ENCODE results near the gene ST3GAL6.

Gene ST3GAL6

DNA sequence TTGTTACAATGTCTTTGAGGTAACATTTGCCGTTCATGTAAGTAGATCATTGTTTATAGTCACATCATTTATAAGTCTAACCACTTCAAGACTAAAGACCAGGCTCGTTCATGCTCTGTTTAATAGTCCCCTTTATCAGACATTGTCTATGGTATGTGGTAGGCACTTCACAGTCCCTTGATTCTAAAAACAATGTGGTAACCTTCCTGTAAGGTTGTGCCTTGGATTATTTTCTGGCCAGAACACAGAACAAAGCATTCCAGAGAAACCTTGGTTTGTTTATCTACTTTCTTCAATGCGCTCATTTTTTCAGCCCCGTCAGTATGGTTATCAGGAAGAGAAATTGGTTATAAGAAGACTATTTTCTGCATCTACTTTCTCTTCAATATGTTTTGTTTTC is 16.3 kb upstream of the ST3GAL6 start:
- H3K4me3 ChIP-seq (ENCODE audit: low read depth, low read length): no peak overlapping the region
- TF ChIP-seq, protein P1, sequence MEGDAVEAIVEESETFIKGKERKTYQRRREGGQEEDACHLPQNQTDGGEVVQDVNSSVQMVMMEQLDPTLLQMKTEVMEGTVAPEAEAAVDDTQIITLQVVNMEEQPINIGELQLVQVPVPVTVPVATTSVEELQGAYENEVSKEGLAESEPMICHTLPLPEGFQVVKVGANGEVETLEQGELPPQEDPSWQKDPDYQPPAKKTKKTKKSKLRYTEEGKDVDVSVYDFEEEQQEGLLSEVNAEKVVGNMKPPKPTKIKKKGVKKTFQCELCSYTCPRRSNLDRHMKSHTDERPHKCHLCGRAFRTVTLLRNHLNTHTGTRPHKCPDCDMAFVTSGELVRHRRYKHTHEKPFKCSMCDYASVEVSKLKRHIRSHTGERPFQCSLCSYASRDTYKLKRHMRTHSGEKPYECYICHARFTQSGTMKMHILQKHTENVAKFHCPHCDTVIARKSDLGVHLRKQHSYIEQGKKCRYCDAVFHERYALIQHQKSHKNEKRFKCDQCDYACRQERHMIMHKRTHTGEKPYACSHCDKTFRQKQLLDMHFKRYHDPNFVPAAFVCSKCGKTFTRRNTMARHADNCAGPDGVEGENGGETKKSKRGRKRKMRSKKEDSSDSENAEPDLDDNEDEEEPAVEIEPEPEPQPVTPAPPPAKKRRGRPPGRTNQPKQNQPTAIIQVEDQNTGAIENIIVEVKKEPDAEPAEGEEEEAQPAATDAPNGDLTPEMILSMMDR (IDR thresholded peaks at IDR 0.05; ENCODE audit: low read depth, low read length): no peak

DNA sequence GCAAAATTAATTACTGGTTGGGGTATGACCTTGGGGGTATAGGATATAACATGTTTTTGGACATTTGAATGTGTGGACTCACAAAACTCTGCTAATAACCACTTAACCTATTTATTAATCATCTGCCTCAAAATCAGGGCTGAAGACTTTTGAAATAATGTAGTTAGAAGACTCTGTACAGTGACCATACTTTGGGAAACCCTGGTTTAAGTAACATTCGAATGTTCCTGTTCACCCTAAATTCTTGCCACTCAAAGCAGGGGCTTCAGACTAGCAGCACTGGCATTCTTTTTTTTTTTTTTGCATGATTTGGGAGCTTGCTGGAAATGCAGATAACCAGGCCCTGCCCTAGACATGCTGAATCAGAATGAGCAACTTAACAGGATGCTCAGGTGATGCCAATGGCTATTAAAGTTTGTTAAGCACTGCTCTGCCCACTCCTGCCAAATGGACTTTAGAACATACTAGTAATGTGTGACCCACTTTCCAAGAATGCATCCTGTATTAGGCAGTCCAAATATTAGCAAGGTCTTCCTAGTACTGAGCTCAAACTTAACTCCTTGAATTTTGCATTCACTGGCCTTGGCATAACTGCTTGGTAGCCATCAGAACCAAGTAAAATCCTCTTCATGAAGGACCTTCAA is 12.7 kb upstream of the ST3GAL6 start:
- TF ChIP-seq, protein P1 (IDR thresholded peaks at IDR 0.05; ENCODE audit: low read depth, low read length): no peak
- H3K4me3 ChIP-seq (ENCODE audit: low read depth, low read length): no peak overlapping the region

DNA sequence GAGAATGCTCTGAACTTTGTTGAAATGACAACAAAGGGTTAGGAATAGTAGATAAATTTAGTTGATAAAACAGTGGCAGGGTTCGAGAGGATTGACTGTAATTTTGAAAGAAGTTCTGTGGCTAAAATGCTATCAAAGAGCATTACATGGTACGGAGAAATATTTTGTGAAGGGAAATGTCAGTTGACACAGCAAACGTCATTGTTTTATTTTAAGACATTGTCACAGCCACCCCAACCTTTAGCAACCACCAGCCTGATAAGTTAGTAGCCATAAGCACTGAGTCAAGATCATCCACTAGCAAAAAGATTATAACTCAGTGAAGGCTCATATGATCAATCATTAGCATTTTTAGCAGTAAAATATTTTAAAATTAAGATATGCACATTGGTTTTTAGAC is 8.7 kb upstream of the ST3GAL6 start:
- H3K4me3 ChIP-seq (ENCODE audit: low read depth, low read length): no peak overlapping the region
- TF ChIP-seq, protein P1 (IDR thresholded peaks at IDR 0.05; ENCODE audit: low read depth, low read length): no peak

DNA sequence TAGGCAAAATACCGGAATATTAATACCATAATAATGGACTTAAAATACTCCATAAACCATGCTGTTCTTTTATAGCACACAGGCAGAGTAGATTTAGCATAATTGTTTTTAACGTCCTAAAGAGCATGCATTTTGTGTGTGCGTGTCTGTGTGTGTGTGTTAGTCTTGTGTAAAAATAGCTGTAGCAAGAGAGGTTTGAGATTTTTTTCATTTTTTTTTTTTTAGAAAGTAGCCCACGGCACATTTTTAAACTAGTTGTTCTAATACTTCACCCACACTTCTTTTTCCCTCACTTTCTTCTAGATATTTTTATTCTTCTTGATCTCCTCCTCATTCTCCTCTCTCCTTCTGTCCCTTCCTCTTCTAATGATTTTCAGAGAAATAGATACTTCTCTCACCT is 7.5 kb upstream of the ST3GAL6 start:
- TF ChIP-seq, protein P1 (IDR thresholded peaks at IDR 0.05; ENCODE audit: low read depth, low read length): no peak
- no peak overlapping the region for H3K4me3 ChIP-seq (ENCODE audit: low read depth, low read length)

DNA sequence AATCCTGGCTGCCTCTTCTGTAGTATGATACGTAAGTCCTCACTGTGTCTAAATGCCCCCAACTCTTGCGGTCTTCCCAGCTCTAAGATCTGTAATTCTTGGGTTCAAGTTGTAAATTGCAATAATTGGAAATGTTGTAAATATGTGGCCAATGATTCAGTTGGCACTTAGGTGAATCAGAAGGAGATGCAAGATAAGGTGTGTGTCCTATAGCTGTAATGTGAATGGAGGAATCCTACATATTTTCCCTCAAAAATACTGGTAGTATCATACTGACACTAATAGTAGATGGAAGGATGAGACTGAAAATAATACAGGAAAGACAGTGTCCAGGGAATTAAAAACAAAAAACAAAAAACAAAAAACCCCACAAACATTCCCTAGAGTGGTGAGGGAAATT is 3.5 kb upstream of the ST3GAL6 start:
- TF ChIP-seq, protein P1 (IDR thresholded peaks at IDR 0.05; ENCODE audit: low read depth, low read length): no peak
- H3K4me3 ChIP-seq (ENCODE audit: low read depth, low read length): no peak overlapping the region

DNA sequence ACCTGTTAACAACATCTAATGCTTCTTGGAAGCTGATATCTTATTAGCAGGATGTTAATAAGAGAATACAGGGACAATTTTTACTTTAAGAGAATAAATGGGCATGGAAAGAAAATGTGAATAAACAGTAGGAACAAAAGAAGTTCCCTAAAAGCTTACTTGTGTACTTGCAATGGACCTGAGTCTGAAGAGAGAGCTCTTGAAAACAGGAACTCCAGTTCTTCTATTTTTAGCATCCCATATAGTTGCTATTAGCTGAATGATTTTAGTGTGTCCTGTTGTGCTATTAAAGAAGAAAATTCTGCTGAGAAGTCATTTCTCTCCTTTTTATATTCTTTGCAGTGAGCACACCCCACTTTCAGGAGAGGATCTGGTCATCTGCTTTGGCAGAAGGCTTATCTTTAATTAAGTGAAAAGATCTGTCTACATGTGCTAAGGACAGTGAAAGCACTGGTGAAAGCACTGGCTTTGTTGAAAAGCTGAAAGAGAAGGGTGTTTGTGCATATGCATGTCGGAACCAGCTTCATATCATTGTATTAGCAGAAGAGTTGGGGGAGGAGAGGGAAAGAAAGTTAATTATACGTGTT is 1.4 kb upstream of the ST3GAL6 start:
- no peak overlapping the region for H3K4me3 ChIP-seq (ENCODE audit: low read depth, low read length)
- TF ChIP-seq, protein P1 (IDR thresholded peaks at IDR 0.05; ENCODE audit: low read depth, low read length): no peak

DNA sequence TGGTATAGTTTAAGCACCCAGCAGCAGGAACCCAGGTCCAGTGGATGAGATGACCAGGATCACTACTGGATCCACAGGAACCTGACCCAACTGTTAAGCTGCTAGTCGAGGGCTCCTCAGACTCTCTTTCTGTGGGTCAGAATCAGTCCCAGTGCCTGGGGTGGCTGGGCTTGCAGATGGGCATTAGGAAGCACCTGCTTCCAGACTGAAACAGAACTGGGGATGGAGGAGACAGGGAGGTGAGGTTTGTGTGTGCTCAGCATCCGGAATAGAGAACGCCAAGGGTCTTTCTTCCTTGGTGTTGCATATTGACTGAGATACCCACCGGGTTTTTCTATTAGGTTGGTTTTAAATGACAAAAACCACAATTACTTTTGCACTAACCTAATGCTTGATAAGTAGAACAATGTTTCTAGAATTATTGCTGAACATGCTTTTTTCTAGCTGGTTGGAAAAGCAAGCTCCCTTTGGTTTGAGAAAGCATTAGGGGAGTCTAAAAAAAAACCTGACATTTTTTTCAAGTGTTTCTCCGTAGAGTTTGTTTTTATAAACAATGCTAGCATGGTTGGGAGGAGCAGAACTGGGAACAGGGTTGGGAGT is 779 bp downstream of the ST3GAL6 start:
- TF ChIP-seq, protein P1 (IDR thresholded peaks at IDR 0.05; ENCODE audit: low read depth, low read length): no peak
- no peak overlapping the region for H3K4me3 ChIP-seq (ENCODE audit: low read depth, low read length)
